ENCODE data around the gene CSTPP1. TPM values are rescaled to one million over a fixed set of nuclear protein-coding genes. Genes with fewer than 3 reads are reported as not detected.

The CSTPP1 gene
- total and polyA plus RNA-seq, 2 donors (not counting 1 experiment from before 2014, with no cell fraction given): 11.5 to 29.0 TPM

DNA sequence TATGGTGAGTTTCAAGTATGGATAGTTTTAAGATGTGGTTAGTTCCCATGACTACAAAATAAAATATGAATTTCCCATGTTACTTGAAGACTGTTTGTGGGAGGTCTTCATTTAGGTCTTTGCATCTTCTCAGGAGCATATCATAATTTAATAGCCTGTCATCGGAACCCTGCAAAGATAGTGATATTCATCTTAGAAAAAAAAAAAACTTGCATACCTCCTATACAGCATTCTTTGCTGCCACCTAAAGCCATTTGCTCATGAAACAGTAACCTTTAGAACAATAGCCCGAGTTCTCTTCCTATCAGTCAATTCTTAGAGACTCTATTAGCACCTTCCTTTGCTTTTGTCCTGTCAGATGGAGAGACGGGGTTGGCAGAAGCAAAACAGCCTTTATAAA lies 164.8 kb downstream of the CSTPP1 start:
- Histone ChIP-seq H3K4me1 (ENCODE audit: control insufficient read depth in 2 of 2, insufficient read depth in 2 of 2, low read length in 2 of 2) (no peaks in the 10 kb centered on the region), H3K27me3 (replicated peaks in 1 of 4; ENCODE audit: control extremely low read depth in 1 of 4, control insufficient read depth in 3 of 4, insufficient read depth in 4 of 4, low read length in 3 of 4) (no peaks in the 10 kb centered on the region), H3K4me3 (ENCODE audit: control extremely low read depth in 1 of 5, extremely low read depth in 1 of 5, insufficient read depth in 1 of 5, low read depth in 2 of 5, low read length in 4 of 5) (no peak overlapping the region), H3K4me2 (replicated peaks; ENCODE audit: low read depth, low read length, poor library complexity, severe bottlenecking) (no peak overlapping the region), H3K9me3 (ENCODE audit: control extremely low read depth in 1 of 3, control insufficient read depth in 2 of 3, insufficient read depth in 1 of 3, low read length in 2 of 3) (no peaks in the 10 kb centered on the region), H3K36me3 (replicated peaks in 1 of 2; ENCODE audit: control extremely low read depth in 1 of 2, control insufficient read depth in 1 of 2, extremely low read depth in 1 of 2, insufficient read depth in 2 of 2, low read length in 1 of 2) (no peaks in the 10 kb centered on the region), H2AFZ (ENCODE audit: insufficient read depth, low read depth, low read length, poor library complexity, severe bottlenecking) (no peak overlapping the region), H3K27ac (ENCODE audit: low read length in 2 of 2) (no peak overlapping the region), H4K20me1 (ENCODE audit: control insufficient read depth, insufficient read depth, low read length, poor library complexity, severe bottlenecking) (no peaks in the 10 kb centered on the region), H3K79me2 (ENCODE audit: control insufficient read depth, insufficient read depth, low read length) (no peaks in the 10 kb centered on the region), H3K9ac (ENCODE audit: low read length) (no peak overlapping the region)
- no peak for DNase-seq
- Mint-ChIP-seq H3K4me3 (no peak overlapping the region), H3K4me1 (no peaks in the 10 kb centered on the region), H3K9me3 (ENCODE audit: insufficient read depth) (no peaks in the 10 kb centered on the region), H3K27me3 (no peaks in the 10 kb centered on the region), H3K27ac (no peak overlapping the region)
- intact Hi-C loops (cut with micrococcal nuclease): no loop called here
- no peak for ATAC-seq (ENCODE audit: low read depth)
- 94% methylated on average over 2 of the region's 3 CpGs for WGBS (ENCODE audit: insufficient coverage)
- POLR2A ChIA-PET: no interaction called here
- CTCF ChIA-PET: no interaction called here
- TF ChIP-seq, protein P1, sequence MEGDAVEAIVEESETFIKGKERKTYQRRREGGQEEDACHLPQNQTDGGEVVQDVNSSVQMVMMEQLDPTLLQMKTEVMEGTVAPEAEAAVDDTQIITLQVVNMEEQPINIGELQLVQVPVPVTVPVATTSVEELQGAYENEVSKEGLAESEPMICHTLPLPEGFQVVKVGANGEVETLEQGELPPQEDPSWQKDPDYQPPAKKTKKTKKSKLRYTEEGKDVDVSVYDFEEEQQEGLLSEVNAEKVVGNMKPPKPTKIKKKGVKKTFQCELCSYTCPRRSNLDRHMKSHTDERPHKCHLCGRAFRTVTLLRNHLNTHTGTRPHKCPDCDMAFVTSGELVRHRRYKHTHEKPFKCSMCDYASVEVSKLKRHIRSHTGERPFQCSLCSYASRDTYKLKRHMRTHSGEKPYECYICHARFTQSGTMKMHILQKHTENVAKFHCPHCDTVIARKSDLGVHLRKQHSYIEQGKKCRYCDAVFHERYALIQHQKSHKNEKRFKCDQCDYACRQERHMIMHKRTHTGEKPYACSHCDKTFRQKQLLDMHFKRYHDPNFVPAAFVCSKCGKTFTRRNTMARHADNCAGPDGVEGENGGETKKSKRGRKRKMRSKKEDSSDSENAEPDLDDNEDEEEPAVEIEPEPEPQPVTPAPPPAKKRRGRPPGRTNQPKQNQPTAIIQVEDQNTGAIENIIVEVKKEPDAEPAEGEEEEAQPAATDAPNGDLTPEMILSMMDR (IDR thresholded peaks at IDR 0.05): no peak
- TF ChIP-seq EZH2 (IDR thresholded peaks at IDR 0.05; ENCODE audit: borderline replicate concordance, insufficient read depth, low read depth, low read length, poor library complexity, severe bottlenecking): no peak

DNA sequence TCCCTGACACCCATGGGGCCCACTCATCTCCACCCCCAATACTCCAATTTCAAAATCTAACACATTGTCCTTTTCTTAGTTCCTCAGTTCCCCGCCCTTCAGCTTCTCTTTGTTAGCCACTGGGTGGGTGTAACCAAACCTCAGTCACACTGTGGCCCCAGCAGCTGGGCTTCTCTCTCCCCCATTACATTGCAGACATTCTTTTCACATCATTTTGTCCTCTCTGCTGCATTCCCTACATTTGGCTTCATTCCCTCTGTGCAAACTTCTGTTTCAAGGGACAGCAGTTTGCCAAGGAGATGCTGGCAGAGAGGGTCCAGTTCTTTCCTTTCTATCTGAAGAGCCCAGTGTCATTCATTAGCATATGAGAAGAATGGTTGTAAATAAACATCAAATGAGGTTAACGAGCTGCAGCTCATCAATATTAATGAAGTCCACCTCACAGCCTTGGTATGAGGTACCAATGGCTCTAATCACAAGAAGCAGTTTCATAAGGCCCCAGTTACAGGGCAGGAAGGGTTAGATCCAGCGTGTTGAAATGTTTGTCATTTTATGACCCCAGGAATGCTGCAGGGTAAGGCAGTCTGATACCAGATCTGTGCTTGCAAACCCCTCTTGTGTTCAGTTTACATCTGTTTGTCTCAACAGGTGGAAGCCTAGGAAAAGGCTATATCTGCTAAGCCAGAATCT lies 167.8 kb downstream of the CSTPP1 start:
- Mint-ChIP-seq H3K4me3 (no peak overlapping the region), H3K27me3 (no peaks in the 10 kb centered on the region), H3K4me1 (peaks cover 1% of the 10 kb centered on the region), H3K9me3 (ENCODE audit: insufficient read depth) (no peaks in the 10 kb centered on the region), H3K27ac (no peak overlapping the region)
- Histone ChIP-seq H4K20me1 (ENCODE audit: control insufficient read depth, insufficient read depth, low read length, poor library complexity, severe bottlenecking) (no peaks in the 10 kb centered on the region), H3K79me2 (ENCODE audit: control insufficient read depth, insufficient read depth, low read length) (no peaks in the 10 kb centered on the region), H3K4me2 (replicated peaks; ENCODE audit: low read depth, low read length, poor library complexity, severe bottlenecking) (no peak overlapping the region), H3K9me3 (ENCODE audit: control extremely low read depth in 1 of 3, control insufficient read depth in 2 of 3, insufficient read depth in 1 of 3, low read length in 2 of 3) (no peaks in the 10 kb centered on the region), H2AFZ (ENCODE audit: insufficient read depth, low read depth, low read length, poor library complexity, severe bottlenecking) (no peak overlapping the region), H3K36me3 (replicated peaks in 1 of 2; ENCODE audit: control extremely low read depth in 1 of 2, control insufficient read depth in 1 of 2, extremely low read depth in 1 of 2, insufficient read depth in 2 of 2, low read length in 1 of 2) (no peaks in the 10 kb centered on the region), H3K9ac (ENCODE audit: low read length) (no peak overlapping the region), H3K27me3 (replicated peaks in 1 of 4; ENCODE audit: control extremely low read depth in 1 of 4, control insufficient read depth in 3 of 4, insufficient read depth in 4 of 4, low read length in 3 of 4) (no peaks in the 10 kb centered on the region), H3K27ac (ENCODE audit: low read length in 2 of 2) (no peak overlapping the region), H3K4me3 (ENCODE audit: control extremely low read depth in 1 of 5, extremely low read depth in 1 of 5, insufficient read depth in 1 of 5, low read depth in 2 of 5, low read length in 4 of 5) (no peak overlapping the region), H3K4me1 (ENCODE audit: control insufficient read depth in 2 of 2, insufficient read depth in 2 of 2, low read length in 2 of 2) (no peaks in the 10 kb centered on the region)
- intact Hi-C loops (cut with micrococcal nuclease): no loop called here
- ChIA-PET POLR2A (no interaction called here), CTCF (interaction anchor here (1.3 kb wide), 1 partner anchor 9 kb away, joined by 3 read pairs; no protein-coding TSS in a partner anchor)
- no peak for TF ChIP-seq EZH2 (IDR thresholded peaks at IDR 0.05; ENCODE audit: borderline replicate concordance, insufficient read depth, low read depth, low read length, poor library complexity, severe bottlenecking)
- TF ChIP-seq, protein P1 (IDR thresholded peaks at IDR 0.05): no peak
- WGBS (ENCODE audit: insufficient coverage): 95% methylated on average over 2 of the region's 3 CpGs
- ATAC-seq (ENCODE audit: low read depth) (no peak), DNase-seq (no peak)
